ENCODE measurements around the gene CELSR1.

CELSR1 gene

DNA sequence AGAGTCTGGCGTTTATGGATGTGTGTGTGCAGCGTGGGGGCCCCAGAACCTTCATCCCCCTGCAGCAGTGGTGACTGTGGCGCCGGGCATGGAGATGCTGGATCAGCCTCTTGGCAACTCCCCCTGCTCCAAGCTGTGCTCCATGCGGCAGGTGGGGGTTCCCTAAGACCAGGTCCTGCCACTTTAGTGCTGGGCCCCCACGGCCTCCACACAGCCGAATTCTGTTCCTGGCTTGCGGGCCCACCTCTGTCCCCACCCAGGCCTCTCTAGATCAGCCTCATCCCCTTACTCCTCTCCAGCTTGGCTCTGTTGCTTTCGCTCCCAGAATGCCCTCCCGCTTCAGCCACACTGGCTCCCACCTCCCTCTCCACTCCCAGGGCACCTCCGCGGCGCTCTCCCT lies 142.3 kb downstream of the CELSR1 start:
- Histone ChIP-seq H3K9me3 (ENCODE audit: insufficient read depth, low read depth, low read length) (no peaks in the 10 kb centered on the region), H3K4me3 (ENCODE audit: low read length) (no peak overlapping the region), H3K4me1 (ENCODE audit: insufficient read depth, low read length) (no peaks in the 10 kb centered on the region), H3K27me3 (ENCODE audit: insufficient read depth, low read length) (no peaks in the 10 kb centered on the region), H3K36me3 (ENCODE audit: insufficient read depth, low read depth, low read length) (no peaks in the 10 kb centered on the region), H3K27ac (ENCODE audit: low read length) (no peak overlapping the region), H3K9ac (ENCODE audit: low read depth, low read length) (no peak overlapping the region)

DNA sequence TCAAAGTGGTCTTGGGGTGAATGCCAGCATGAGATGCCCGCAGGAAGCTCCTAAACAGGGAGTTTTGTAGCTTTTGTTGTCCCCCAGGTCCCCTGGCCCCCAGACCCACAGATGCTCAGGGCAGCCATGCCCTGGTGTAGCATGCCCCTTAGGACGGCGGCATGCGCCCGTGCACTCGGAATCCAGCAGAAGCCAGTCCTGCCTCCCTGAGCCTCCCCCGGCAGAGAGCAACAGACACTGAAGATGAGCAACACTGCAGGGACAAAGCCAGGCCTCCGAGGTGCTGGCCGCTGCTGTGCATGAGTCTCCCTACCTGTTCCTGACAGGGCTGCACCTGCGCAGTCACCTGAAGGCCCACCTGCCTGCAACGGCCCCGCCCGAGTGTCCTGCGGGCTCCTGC lies 142.8 kb downstream of the CELSR1 start:
- Histone ChIP-seq H3K36me3 (ENCODE audit: insufficient read depth, low read depth, low read length) (no peaks in the 10 kb centered on the region), H3K9me3 (ENCODE audit: insufficient read depth, low read depth, low read length) (no peaks in the 10 kb centered on the region), H3K27ac (ENCODE audit: low read length) (no peak overlapping the region), H3K4me3 (ENCODE audit: low read length) (no peak overlapping the region), H3K4me1 (ENCODE audit: insufficient read depth, low read length) (no peaks in the 10 kb centered on the region), H3K9ac (ENCODE audit: low read depth, low read length) (no peak overlapping the region), H3K27me3 (ENCODE audit: insufficient read depth, low read length) (no peaks in the 10 kb centered on the region)

DNA sequence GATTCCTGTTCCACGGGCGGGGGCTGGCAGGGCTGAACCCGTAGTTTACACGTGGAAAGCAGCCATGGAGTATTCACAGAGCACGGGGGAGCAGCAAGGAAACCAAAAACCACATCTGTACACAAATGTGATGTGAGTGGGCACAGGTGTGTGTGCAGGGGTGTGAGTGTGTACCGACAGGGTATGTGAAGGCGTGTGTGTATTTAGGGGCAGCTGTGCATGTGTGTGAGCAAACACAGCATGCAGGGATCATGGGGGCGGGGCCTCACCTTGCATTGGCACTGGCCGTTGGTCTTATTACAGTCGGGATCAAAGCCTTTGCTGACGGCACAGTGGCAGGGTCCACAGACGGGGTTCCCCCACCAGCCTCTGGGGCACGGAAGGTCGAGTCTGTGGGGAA lies 143.5 kb downstream of the CELSR1 start:
- no peaks in the 10 kb centered on the region for H3K4me1 ChIP-seq (ENCODE audit: insufficient read depth, low read length)
- no peaks in the 10 kb centered on the region for H3K27me3 ChIP-seq (ENCODE audit: insufficient read depth, low read length)
- H3K9me3 ChIP-seq (ENCODE audit: insufficient read depth, low read depth, low read length) = no peaks in the 10 kb centered on the region
- H3K9ac ChIP-seq (ENCODE audit: low read depth, low read length) = no peak overlapping the region
- H3K27ac ChIP-seq (ENCODE audit: low read length) = no peak overlapping the region
- H3K36me3 ChIP-seq (ENCODE audit: insufficient read depth, low read depth, low read length) = no peaks in the 10 kb centered on the region
- no peak overlapping the region for H3K4me3 ChIP-seq (ENCODE audit: low read length)

DNA sequence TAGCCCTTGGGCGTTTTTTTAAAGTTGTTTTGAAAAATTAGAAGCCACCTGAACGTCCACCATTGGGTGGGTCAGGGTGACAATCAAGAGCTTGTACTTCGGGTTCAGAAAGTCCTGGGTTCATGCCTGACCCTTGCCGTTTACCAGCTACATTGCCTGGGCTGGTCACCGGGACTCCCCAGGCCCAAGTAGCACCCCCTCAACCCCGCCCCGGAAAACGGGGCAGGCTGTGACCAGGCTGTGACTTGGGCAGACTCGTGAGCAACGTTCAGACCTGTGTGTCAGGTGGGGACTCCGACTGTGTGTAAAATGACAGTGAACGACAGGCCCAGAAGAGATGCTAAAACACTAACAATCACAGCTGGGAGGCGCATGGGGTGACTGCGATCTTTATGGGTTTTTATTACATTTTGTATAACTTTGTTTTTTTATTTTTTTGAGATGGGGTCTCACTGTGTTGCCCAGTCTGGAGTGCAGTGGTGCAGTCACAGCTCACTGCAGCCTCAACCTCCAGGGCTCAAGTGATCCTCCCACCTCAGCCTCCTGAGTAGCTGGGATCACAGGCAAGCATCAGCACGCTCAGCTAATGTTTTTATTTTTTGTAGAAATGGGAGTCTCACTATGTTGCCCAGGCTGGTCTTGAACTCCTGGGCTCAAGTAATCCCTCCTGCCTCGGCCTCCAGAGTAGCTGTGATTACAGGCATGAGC lies 145.1 kb downstream of the CELSR1 start:
- Histone ChIP-seq H3K9ac (ENCODE audit: low read depth, low read length) (no peak overlapping the region), H3K27ac (ENCODE audit: low read length) (no peak overlapping the region), H3K9me3 (ENCODE audit: insufficient read depth, low read depth, low read length) (no peaks in the 10 kb centered on the region), H3K4me1 (ENCODE audit: insufficient read depth, low read length) (no peaks in the 10 kb centered on the region), H3K27me3 (ENCODE audit: insufficient read depth, low read length) (no peaks in the 10 kb centered on the region), H3K36me3 (ENCODE audit: insufficient read depth, low read depth, low read length) (no peaks in the 10 kb centered on the region), H3K4me3 (ENCODE audit: low read length) (no peak overlapping the region)

DNA sequence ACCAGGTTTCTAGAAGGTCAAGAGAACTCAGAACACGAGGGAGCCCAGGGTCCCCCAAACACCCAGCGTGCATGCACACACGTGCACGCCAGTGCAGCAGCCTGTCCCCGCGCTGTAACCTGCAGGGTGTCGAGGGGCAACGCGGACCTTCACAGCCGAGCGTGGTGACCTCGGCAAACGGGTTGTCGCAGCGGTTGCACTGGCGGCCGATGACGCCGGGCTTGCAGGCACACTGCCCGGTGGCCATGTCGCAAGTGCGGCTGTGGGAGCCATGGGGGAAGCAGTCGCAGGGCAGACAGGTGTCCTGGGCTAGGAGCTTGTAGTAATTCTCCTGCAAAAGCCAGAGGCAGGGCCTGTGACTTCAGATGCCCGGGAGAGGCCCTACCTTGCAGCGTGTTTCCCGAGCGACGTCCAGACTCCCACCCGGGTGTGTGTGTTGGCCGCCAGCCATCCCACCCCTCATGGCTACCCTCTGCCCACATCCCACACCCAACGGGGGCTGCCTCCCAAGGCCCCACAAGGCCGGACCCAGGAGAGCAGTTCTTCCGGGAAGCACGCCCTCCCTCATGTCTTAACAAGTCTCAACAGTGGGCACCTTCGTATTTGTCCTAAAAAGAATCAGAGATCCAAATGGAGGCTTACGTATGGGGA lies 145.8 kb downstream of the CELSR1 start:
- no peaks in the 10 kb centered on the region for H3K36me3 ChIP-seq (ENCODE audit: insufficient read depth, low read depth, low read length)
- H3K9me3 ChIP-seq (ENCODE audit: insufficient read depth, low read depth, low read length) = no peaks in the 10 kb centered on the region
- no peak overlapping the region for H3K4me3 ChIP-seq (ENCODE audit: low read length)
- H3K9ac ChIP-seq (ENCODE audit: low read depth, low read length) = no peak overlapping the region
- H3K4me1 ChIP-seq (ENCODE audit: insufficient read depth, low read length) = no peaks in the 10 kb centered on the region
- H3K27ac ChIP-seq (ENCODE audit: low read length) = no peak overlapping the region
- no peaks in the 10 kb centered on the region for H3K27me3 ChIP-seq (ENCODE audit: insufficient read depth, low read length)

DNA sequence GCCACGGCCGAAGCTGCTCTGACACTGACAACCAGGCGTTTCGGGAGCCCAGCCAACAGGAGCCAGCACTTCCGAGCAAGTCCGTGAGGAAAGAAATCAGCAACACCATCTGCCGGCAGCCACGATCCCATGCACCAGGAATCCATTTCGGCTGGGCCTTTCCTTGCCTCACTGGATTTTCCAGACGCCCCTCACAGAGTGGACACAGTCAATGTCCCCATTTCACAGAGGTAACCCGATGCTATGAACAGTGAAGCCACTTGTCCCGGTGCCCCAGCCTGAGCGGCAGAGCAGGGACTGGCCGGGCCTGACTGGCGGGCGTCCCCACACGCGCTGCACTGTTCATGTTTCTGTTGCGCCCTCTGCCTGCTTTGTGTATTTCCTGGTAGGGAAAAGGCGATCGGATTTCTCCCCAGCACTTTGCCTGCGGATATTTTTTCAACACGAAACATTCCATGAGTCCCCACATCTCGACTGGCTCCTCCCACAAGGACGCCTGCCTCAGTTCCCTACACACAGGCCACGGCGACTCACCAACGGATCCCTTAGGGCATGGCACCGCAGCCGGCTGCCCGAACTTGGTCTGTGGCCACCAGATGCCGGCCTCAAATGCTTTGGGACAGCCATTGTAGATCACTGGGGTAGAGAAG lies 146.6 kb downstream of the CELSR1 start:
- no peaks in the 10 kb centered on the region for H3K4me1 ChIP-seq (ENCODE audit: insufficient read depth, low read length)
- no peaks in the 10 kb centered on the region for H3K9me3 ChIP-seq (ENCODE audit: insufficient read depth, low read depth, low read length)
- no peak overlapping the region for H3K9ac ChIP-seq (ENCODE audit: low read depth, low read length)
- no peaks in the 10 kb centered on the region for H3K36me3 ChIP-seq (ENCODE audit: insufficient read depth, low read depth, low read length)
- no peak overlapping the region for H3K4me3 ChIP-seq (ENCODE audit: low read length)
- H3K27me3 ChIP-seq (ENCODE audit: insufficient read depth, low read length) = no peaks in the 10 kb centered on the region
- no peak overlapping the region for H3K27ac ChIP-seq (ENCODE audit: low read length)

DNA sequence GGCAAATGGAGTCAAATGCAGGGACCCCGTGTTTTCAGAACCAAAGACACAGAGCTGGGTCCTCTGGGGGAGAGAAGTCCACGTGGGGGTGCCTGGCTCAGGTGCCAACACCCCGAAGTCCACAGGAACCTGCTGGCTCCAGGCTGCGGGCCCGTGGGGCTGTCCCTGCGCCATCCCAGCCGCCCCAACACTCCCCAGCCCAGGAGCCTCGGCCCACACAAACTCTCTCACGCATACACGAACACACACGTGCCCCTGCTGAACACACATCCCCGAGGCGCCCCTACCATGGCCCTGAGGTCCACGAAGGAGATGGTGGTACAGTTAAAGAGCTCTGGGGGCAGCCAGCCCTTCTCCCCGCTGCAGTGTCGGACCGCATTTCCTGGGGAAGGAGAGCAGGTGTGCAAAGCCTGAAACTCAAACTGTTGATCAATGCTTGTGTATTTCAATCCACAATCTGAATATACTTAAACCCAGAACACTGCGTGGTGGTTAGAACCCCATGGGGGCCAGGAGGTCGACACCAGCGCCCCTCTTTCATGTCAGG lies 147.2 kb downstream of the CELSR1 start:
- Histone ChIP-seq H3K36me3 (ENCODE audit: insufficient read depth, low read depth, low read length) (no peaks in the 10 kb centered on the region), H3K4me3 (ENCODE audit: low read length) (no peak overlapping the region), H3K4me1 (ENCODE audit: insufficient read depth, low read length) (no peaks in the 10 kb centered on the region), H3K27me3 (ENCODE audit: insufficient read depth, low read length) (no peaks in the 10 kb centered on the region), H3K9ac (ENCODE audit: low read depth, low read length) (no peak overlapping the region), H3K27ac (ENCODE audit: low read length) (no peak overlapping the region), H3K9me3 (ENCODE audit: insufficient read depth, low read depth, low read length) (no peaks in the 10 kb centered on the region)

DNA sequence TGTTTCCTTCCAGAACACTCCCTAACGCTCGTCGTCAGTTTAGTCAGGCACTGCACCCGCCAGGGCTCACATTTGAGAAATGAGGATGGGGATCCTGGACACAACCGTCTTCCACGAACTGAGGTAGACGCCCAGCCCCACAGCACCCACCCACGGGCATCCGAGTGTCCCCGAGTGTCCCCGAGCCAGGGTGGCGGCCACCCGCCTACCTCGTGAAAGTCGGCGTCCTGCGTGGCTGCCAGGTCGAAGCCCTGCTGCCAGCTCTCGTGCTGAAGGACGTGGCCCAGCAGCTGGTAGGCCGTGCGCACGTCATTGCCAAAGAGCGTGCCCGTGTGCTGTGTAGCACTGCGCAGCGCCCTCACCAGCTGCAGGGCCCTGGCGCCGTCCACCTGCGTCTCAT lies 148.3 kb downstream of the CELSR1 start:
- Histone ChIP-seq H3K4me3 (ENCODE audit: low read length) (no peak overlapping the region), H3K9ac (ENCODE audit: low read depth, low read length) (no peak overlapping the region), H3K36me3 (ENCODE audit: insufficient read depth, low read depth, low read length) (no peaks in the 10 kb centered on the region), H3K4me1 (ENCODE audit: insufficient read depth, low read length) (no peaks in the 10 kb centered on the region), H3K27ac (ENCODE audit: low read length) (no peak overlapping the region), H3K27me3 (ENCODE audit: insufficient read depth, low read length) (no peaks in the 10 kb centered on the region), H3K9me3 (ENCODE audit: insufficient read depth, low read depth, low read length) (no peaks in the 10 kb centered on the region)

DNA sequence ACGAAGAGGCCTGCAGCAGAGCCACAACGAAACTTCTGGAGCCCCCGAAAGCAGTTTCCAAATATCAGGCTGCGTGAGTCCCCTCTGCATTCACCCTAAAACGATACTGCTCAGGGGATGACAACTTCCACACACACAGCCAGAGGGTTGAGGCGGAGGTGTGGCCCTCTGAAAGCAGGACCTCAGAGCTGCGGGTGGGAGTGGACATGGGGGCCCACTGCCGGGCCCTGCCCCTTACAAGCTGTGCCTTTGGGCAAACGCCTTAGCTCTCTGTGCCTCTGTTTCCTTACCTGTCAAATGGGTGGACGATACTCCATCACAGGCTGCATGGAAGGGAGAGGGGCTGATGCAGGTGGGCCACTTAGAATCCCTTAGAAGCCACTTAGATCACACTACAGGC lies 148.8 kb downstream of the CELSR1 start:
- Histone ChIP-seq H3K36me3 (ENCODE audit: insufficient read depth, low read depth, low read length) (no peaks in the 10 kb centered on the region), H3K9me3 (ENCODE audit: insufficient read depth, low read depth, low read length) (no peaks in the 10 kb centered on the region), H3K27ac (ENCODE audit: low read length) (no peak overlapping the region), H3K4me1 (ENCODE audit: insufficient read depth, low read length) (no peaks in the 10 kb centered on the region), H3K9ac (ENCODE audit: low read depth, low read length) (no peak overlapping the region), H3K4me3 (ENCODE audit: low read length) (no peak overlapping the region), H3K27me3 (ENCODE audit: insufficient read depth, low read length) (no peaks in the 10 kb centered on the region)

DNA sequence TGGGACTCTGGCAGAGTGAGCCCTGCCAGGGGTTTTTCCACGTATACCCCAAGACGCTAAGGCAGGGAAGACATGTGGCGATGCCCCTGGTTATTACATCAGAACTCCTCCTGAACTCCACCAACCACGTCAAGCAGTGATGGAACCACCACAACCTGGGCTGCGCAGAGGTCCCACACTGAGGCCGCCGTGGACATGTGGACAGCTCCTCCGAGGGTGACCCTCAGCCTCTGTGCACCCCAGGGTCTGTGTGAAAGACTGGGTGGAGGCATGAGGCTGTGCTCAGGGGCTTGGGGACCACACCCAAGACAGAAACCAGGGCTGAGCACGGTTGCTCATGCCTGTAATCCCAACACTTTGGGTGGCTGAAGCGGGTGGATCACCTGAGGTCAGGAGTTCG lies 149.7 kb downstream of the CELSR1 start:
- H3K9ac ChIP-seq (ENCODE audit: low read depth, low read length) = no peak overlapping the region
- H3K4me1 ChIP-seq (ENCODE audit: insufficient read depth, low read length) = no peaks in the 10 kb centered on the region
- peaks cover under 1% of the 10 kb centered on the region; the same call in 1 of the 2 replicates for H3K36me3 ChIP-seq (ENCODE audit: insufficient read depth, low read depth, low read length)
- H3K4me3 ChIP-seq (ENCODE audit: low read length) = no peak overlapping the region
- no peaks in the 10 kb centered on the region for H3K27me3 ChIP-seq (ENCODE audit: insufficient read depth, low read length)
- H3K27ac ChIP-seq (ENCODE audit: low read length) = no peak overlapping the region
- no peaks in the 10 kb centered on the region for H3K9me3 ChIP-seq (ENCODE audit: insufficient read depth, low read depth, low read length)

DNA sequence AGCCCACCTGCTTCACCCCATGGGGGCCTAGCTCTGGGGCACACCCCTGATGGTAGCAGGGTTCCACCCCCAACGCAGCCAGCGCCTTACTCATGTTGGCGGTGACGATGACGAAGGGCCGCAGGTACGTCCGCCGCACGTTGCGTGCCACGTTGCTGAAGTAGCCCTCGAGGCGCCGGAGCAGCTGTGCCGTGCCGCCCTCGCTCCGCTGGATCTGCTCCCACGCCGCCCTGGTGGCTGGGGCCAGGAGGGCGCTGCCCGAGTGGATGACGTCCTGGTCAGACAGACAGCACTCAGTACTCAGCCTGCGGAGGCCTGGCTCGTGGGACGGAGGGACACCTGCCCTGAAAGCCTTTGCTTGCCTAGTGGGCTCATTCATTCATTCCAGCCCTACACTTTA lies 151.1 kb downstream of the CELSR1 start:
- H3K36me3 ChIP-seq (ENCODE audit: insufficient read depth, low read depth, low read length) = peaks cover 3% of the 10 kb centered on the region; the same call in 1 of the 2 replicates
- no peaks in the 10 kb centered on the region for H3K4me1 ChIP-seq (ENCODE audit: insufficient read depth, low read length)
- no peak overlapping the region for H3K9ac ChIP-seq (ENCODE audit: low read depth, low read length)
- no peaks in the 10 kb centered on the region for H3K9me3 ChIP-seq (ENCODE audit: insufficient read depth, low read depth, low read length)
- H3K27me3 ChIP-seq (ENCODE audit: insufficient read depth, low read length) = no peaks in the 10 kb centered on the region
- no peak overlapping the region for H3K4me3 ChIP-seq (ENCODE audit: low read length)
- no peak overlapping the region for H3K27ac ChIP-seq (ENCODE audit: low read length)

DNA sequence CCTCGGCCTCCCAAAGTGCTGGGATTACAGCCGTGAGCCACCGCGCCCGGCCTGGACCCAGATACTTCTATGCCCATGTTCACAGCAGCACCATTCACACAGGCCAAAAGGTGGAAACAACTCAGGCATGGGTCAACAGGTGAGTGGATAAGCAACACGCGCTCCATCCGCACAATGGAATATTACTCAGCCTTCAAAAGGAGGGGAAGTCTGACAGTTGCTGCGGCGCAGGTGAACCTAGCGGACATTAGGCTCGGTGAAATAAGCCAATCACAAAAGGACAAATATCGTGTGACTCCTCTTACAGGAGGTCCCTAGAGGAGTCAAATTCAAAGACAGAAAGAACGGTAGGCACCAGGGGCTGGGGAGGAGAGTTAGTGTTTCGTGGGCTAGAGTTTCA lies 154.9 kb downstream of the CELSR1 start:
- Histone ChIP-seq H3K9me3 (ENCODE audit: insufficient read depth, low read depth, low read length) (no peaks in the 10 kb centered on the region), H3K4me3 (ENCODE audit: low read length) (no peak overlapping the region), H3K36me3 (ENCODE audit: insufficient read depth, low read depth, low read length) (peaks cover 3% of the 10 kb centered on the region; the same call in 1 of the 2 replicates), H3K27ac (ENCODE audit: low read length) (no peak overlapping the region), H3K4me1 (ENCODE audit: insufficient read depth, low read length) (peaks cover 19% of the 10 kb centered on the region), H3K9ac (ENCODE audit: low read depth, low read length) (no peak overlapping the region), H3K27me3 (ENCODE audit: insufficient read depth, low read length) (no peaks in the 10 kb centered on the region; the same call in 1 of the 2 replicates)
